Measurements from ENCODE around the gene KCND1. TPM values are rescaled to one million over a fixed set of nuclear protein-coding genes. Genes with fewer than 3 reads are reported as not detected.

KCND1 gene
- total and polyA plus RNA-seq, 10 of the 15 experiments (the other 5 are each of a cell fraction or from before 2014, with no cell fraction given), result 0.02 to 1.0 (median 0.39) TPM

DNA sequence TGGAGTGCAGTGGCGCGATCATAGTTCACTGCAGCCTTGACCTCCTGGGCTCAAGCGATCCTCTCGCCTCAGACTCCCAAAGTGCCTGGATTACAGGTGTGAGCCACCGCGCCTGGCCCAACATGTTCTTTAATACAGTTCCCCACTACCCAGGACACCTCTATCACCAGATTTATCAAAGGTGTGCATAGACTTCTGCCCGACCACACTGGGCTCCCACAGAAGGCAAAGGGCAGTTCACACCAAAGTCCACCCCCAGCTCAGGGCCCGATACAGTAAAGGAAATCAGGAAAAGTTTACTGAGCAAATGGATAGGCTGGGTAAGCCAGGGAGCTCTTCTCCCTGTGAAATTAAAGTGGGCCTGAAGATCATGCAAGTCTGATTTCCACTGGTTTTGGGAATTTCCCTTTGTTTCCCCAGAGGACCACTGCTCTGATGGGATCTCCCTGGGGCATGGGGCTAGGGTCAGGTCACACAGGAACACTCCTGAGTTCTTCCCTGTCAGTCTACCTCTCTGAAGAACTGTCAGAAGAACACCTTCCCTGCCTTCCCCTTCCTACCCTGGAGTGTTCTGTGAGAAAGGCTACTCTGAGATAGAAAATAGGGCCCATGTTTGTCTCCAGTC lies 35.1 kb downstream of the KCND1 start:
- FAIRE-seq (no peak), DNase-seq (ENCODE audit: low read depth, low spot score) (no peak), ATAC-seq (no peak)
- WGBS (ENCODE audit: insufficient coverage, insufficient replicate concordance, low lambda C conversion rate, missing lambda C conversion rate), result 81% methylated on average over 8 of the region's 8 CpGs
- H3K27ac ChIP-seq (ENCODE audit: control insufficient read depth, insufficient read depth), result peak overlapping the region; percentile 95
- POLR2A ChIA-PET, result interaction anchor here (0.6 to 3.4 kb wide), 8 partner anchors 8 to 241 kb away, joined by 3 to 13 read pairs (median 6); partner anchors contain the start of genes PQBP1, SLC35A2 and TIMM17B
- TF ChIP-seq POU2F2 (IDR thresholded peaks at IDR 0.05; ENCODE audit: borderline replicate concordance, low read depth, low read length), result no peak
- no peak for TF ChIP-seq ZNF24 (IDR thresholded peaks at IDR 0.05)
- TF ChIP-seq, protein P1, sequence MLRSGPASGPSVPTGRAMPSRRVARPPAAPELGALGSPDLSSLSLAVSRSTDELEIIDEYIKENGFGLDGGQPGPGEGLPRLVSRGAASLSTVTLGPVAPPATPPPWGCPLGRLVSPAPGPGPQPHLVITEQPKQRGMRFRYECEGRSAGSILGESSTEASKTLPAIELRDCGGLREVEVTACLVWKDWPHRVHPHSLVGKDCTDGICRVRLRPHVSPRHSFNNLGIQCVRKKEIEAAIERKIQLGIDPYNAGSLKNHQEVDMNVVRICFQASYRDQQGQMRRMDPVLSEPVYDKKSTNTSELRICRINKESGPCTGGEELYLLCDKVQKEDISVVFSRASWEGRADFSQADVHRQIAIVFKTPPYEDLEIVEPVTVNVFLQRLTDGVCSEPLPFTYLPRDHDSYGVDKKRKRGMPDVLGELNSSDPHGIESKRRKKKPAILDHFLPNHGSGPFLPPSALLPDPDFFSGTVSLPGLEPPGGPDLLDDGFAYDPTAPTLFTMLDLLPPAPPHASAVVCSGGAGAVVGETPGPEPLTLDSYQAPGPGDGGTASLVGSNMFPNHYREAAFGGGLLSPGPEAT (IDR thresholded peaks at IDR 0.05; ENCODE audit: low read depth), result no peak
- no peak for TF ChIP-seq BACH1 (IDR thresholded peaks at IDR 0.05; ENCODE audit: borderline replicate concordance)
- no peak for TF ChIP-seq MTA2 (IDR thresholded peaks at IDR 0.05; ENCODE audit: low read depth)
- TF ChIP-seq ZNF274 (IDR thresholded peaks at IDR 0.05; ENCODE audit: insufficient read depth, insufficient read length), result no peak
- TF ChIP-seq, protein P2, sequence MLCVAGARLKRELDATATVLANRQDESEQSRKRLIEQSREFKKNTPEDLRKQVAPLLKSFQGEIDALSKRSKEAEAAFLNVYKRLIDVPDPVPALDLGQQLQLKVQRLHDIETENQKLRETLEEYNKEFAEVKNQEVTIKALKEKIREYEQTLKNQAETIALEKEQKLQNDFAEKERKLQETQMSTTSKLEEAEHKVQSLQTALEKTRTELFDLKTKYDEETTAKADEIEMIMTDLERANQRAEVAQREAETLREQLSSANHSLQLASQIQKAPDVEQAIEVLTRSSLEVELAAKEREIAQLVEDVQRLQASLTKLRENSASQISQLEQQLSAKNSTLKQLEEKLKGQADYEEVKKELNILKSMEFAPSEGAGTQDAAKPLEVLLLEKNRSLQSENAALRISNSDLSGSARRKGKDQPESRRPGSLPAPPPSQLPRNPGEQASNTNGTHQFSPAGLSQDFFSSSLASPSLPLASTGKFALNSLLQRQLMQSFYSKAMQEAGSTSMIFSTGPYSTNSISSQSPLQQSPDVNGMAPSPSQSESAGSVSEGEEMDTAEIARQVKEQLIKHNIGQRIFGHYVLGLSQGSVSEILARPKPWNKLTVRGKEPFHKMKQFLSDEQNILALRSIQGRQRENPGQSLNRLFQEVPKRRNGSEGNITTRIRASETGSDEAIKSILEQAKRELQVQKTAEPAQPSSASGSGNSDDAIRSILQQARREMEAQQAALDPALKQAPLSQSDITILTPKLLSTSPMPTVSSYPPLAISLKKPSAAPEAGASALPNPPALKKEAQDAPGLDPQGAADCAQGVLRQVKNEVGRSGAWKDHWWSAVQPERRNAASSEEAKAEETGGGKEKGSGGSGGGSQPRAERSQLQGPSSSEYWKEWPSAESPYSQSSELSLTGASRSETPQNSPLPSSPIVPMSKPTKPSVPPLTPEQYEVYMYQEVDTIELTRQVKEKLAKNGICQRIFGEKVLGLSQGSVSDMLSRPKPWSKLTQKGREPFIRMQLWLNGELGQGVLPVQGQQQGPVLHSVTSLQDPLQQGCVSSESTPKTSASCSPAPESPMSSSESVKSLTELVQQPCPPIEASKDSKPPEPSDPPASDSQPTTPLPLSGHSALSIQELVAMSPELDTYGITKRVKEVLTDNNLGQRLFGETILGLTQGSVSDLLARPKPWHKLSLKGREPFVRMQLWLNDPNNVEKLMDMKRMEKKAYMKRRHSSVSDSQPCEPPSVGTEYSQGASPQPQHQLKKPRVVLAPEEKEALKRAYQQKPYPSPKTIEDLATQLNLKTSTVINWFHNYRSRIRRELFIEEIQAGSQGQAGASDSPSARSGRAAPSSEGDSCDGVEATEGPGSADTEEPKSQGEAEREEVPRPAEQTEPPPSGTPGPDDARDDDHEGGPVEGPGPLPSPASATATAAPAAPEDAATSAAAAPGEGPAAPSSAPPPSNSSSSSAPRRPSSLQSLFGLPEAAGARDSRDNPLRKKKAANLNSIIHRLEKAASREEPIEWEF (IDR thresholded peaks at IDR 0.05; ENCODE audit: insufficient replicate concordance, low read depth, low read length), result peak; percentile 17
- peak; percentile 98 for TF ChIP-seq MEF2B (IDR thresholded peaks at IDR 0.05; ENCODE audit: partially characterized antibody, poor library complexity, severe bottlenecking)
- H3K27me3 ChIP-seq (replicated peaks in 1 of 2; ENCODE audit: control insufficient read depth in 2 of 2, insufficient read depth in 2 of 2, low read length in 1 of 2), result no peaks in the 10 kb centered on the region
- in situ Hi-C loops (cut with MboI), result loop anchor here (25.0 kb wide), 1 partner anchor 1724 kb away; the partner anchor contains the start of gene CDK16
- RAD21 ChIA-PET (ENCODE audit: unreplicated experiment), result interaction anchor here (1.0 to 2.7 kb wide), 11 partner anchors 16 to 288 kb away, joined by 3 to 15 read pairs (median 5); partner anchors contain the start of genes HDAC6, PQBP1, SLC35A2 and TIMM17B
- H3K36me3 ChIP-seq (ENCODE audit: control insufficient read depth in 2 of 2, insufficient read depth in 2 of 2, low read length in 1 of 2), result peaks cover 2 to 13% of the 10 kb centered on the region in 2 experiments
- intact Hi-C loops (cut with micrococcal nuclease; ENCODE audit: unreplicated experiment), result loop anchor here (1.0 to 5.0 kb wide), 3 partner anchors 17 to 854 kb away; partner anchors contain the start of genes HDAC6 and PIM2
- peak overlapping the region; percentile 68; the same call in 1 of the 2 replicates for H3K9ac ChIP-seq (ENCODE audit: control insufficient read depth, insufficient read depth, low read length)
- H3K4me2 ChIP-seq (ENCODE audit: control insufficient read depth, insufficient read depth), result peak overlapping the region; percentile 88
- peaks cover 32% of the 10 kb centered on the region for H3K79me2 ChIP-seq (ENCODE audit: control insufficient read depth, insufficient read depth, low read length)
- H2AFZ ChIP-seq (ENCODE audit: control insufficient read depth, low read depth, low read length), result no peak overlapping the region
- H3K9me3 ChIP-seq (replicated peaks; ENCODE audit: control insufficient read depth, insufficient read depth, low read length), result no peaks in the 10 kb centered on the region; the same call in 2 of the 3 replicates
- CTCF ChIA-PET, result interaction anchor here (0.8 to 2.5 kb wide), 7 partner anchors 9 to 288 kb away, joined by 3 to 8 read pairs (median 6); partner anchors contain the start of genes PQBP1 and TIMM17B
- no TSS peak for BruUV-seq (replicated peaks)
- SMC1A ChIA-PET (ENCODE audit: uncharacterized antibody, unreplicated experiment), result interaction anchor here (0.8 to 2.9 kb wide), 8 partner anchors 10 to 39 kb away, joined by 3 to 12 read pairs (median 7); partner anchors contain the start of genes OTUD5, PQBP1, SLC35A2 and TIMM17B
- peaks cover 70% of the 10 kb centered on the region for H3K4me1 ChIP-seq (ENCODE audit: control insufficient read depth, insufficient read depth, low read length)
- no peaks in the 10 kb centered on the region for H4K20me1 ChIP-seq (ENCODE audit: control insufficient read depth, insufficient read depth)
- H3K4me3 ChIP-seq, result peak overlapping the region; percentile 28; the same call in 1 of the 2 replicates

All from GM12878 (cell line).